Caco-2 (cell line): Measurements from ENCODE around the gene LRRC55. TPM values are rescaled to one million over a fixed set of nuclear protein-coding genes. Genes with fewer than 3 reads are reported as not detected.

Experiments
- BruUV-seq: library from RNA; stranded (reverse); fragments of 400-500 nt; replicated peaks from 2 replicates; lab custom pipeline; 2021; lab: Mats Ljungman, UMichigan
- CTCF ChIA-PET: fragments of 300-600 bp; sonication (Branson Sonifier 250); formaldehyde crosslinking; loops from one replicate; lab custom pipeline; 2022; ENCODE audit warnings: antibody characterized with exemption; lab: Charles Lee
- POLR2A ChIA-PET: fragments of 300-600 bp; sonication (Branson Sonifier 250); formaldehyde crosslinking; loops from one replicate; lab custom pipeline; 2022; ENCODE audit warnings: antibody characterized with exemption; lab: Charles Lee
- DNase-seq, 2 experiments: peaks; one replicate each; pipeline versions ENCODE4 v3.0.0 to v3.0.0-alpha.2; 2020 to 2022
- H3K27me3 ChIP-seq: replicated peaks from 2 replicates; pipeline ENCODE4 v1.6.0; 2011; ENCODE audit warnings: low read length; ENCODE audit not compliant: control insufficient read depth, insufficient read depth
- H3K36me3 ChIP-seq: 2 replicates; pipeline ENCODE4 v1.5.1; 2011; ENCODE audit warnings: low read length; ENCODE audit not compliant: control insufficient read depth, insufficient read depth
- H3K4me1 ChIP-seq: fragments of 250-450 bp; sonication (Bioruptor Pico); 2 replicates; pipeline ENCODE4 v1.5.1; 2020; ENCODE audit warnings: mild to moderate bottlenecking
- H3K4me3 ChIP-seq: 2 replicates; pipeline ENCODE4 v1.5.1; 2011; ENCODE audit warnings: low read depth, mild to moderate bottlenecking, control low read depth, low read length
- H3K9me3 ChIP-seq: fragments of 250-450 bp; sonication (Bioruptor Pico); 2 replicates; pipeline ENCODE4 v1.5.1; 2020; ENCODE audit warnings: mild to moderate bottlenecking, moderate library complexity
- H3K27ac Mint-ChIP-seq: one replicate; pipeline ENCODE4 v1.8.0; 2022; ENCODE audit warnings: mixed read lengths; ENCODE audit not compliant: unreplicated experiment
- H3K27me3 Mint-ChIP-seq: one replicate; pipeline ENCODE4 v1.8.0; 2022; ENCODE audit warnings: mixed read lengths; ENCODE audit not compliant: insufficient read depth, unreplicated experiment
- H3K36me3 Mint-ChIP-seq: one replicate; pipeline ENCODE4 v1.8.0; 2022; ENCODE audit warnings: mild to moderate bottlenecking, mixed read lengths; ENCODE audit not compliant: insufficient read depth, unreplicated experiment
- H3K4me1 Mint-ChIP-seq: one replicate; pipeline ENCODE4 v1.8.0; 2022; ENCODE audit warnings: low read depth, mixed read lengths; ENCODE audit not compliant: unreplicated experiment
- H3K4me3 Mint-ChIP-seq: one replicate; pipeline ENCODE4 v1.8.0; 2022; ENCODE audit warnings: mild to moderate bottlenecking, moderate library complexity, mixed read lengths; ENCODE audit not compliant: unreplicated experiment
- H3K9me3 Mint-ChIP-seq: one replicate; pipeline ENCODE4 v1.8.0; 2022; ENCODE audit warnings: mixed read lengths; ENCODE audit not compliant: unreplicated experiment
- CTCF ChIP-seq, 2 experiments: fragments of 200-600 bp in 1 of 2; IDR thresholded peaks; 1 replicate in 1 of 2; 2 replicates in 1 of 2; pipeline versions ENCODE4 v1.5.1 to v1.8.0; 2011 to 2022; ENCODE audit warnings: antibody characterized with exemption in 1 of 2, control low read depth in 1 of 2, inconsistent platforms in 1 of 2, low read depth in 1 of 2, low read length in 1 of 2, mild to moderate bottlenecking in 1 of 2, moderate library complexity in 1 of 2; ENCODE audit not compliant: insufficient read depth in 1 of 2, severe bottlenecking in 1 of 2, unreplicated experiment in 1 of 2
- intact Hi-C: fragments of 100-400 bp; cut with micrococcal nuclease; formaldehyde crosslinking; loops from one replicate; pipeline ENCODE4 v1.10.0; 2022; ENCODE audit not compliant: unreplicated experiment
- total RNA-seq: library from RNA; stranded (reverse); gene quantifications from 2 replicates; pipeline ENCODE4 v1.2.3, GENCODE V29; 2022

LRRC55 gene
- total RNA-seq, 1 experiment from 2014 or later: not detected

- Histone ChIP-seq H3K27me3 (peaks cover 2% of the 10 kb centered on the region; the same call in 1 of the 2 replicates), H3K4me3 (no peak overlapping the region), H3K4me1 (0 out of 2 replicates have a peak, but pooled peaks cover 6% of the 10 kb centered on the region), H3K36me3 (no peaks in the 10 kb centered on the region), H3K9me3 (no peaks in the 10 kb centered on the region)
- no peaks in the 10 kb centered on the region for H3K4me1 Mint-ChIP-seq
- H3K27me3 Mint-ChIP-seq: peaks cover 33% of the 10 kb centered on the region
- ChIA-PET POLR2A (no interaction called here), CTCF (no interaction called here)
- DNase-seq: no peak
- H3K9me3 Mint-ChIP-seq: no peaks in the 10 kb centered on the region
- intact Hi-C loops: no loop called here
- no peak for TF ChIP-seq CTCF (IDR thresholded peaks at IDR 0.05; ENCODE audit: insufficient read depth in 1 of 2, low read depth in 1 of 2, low read length in 1 of 2, severe bottlenecking in 1 of 2, unreplicated experiment in 1 of 2)
- no peak overlapping the region for H3K27ac Mint-ChIP-seq
- no peak overlapping the region for H3K4me3 Mint-ChIP-seq
- no TSS peak for BruUV-seq
- H3K36me3 Mint-ChIP-seq: no peaks in the 10 kb centered on the region
Observed at GRCh38 chr11:57153448-57153847, 28.3 kb upstream of the LRRC55 start.

- H3K36me3 Mint-ChIP-seq: no peaks in the 10 kb centered on the region
- no TSS peak for BruUV-seq
- no peaks in the 10 kb centered on the region for H3K4me1 Mint-ChIP-seq
- intact Hi-C loops: no loop called here
- ChIA-PET CTCF (no interaction called here), POLR2A (no interaction called here)
- no peak for DNase-seq
- Histone ChIP-seq H3K9me3 (no peaks in the 10 kb centered on the region), H3K27me3 (peaks cover under 1% of the 10 kb centered on the region; the same call in 1 of the 2 replicates), H3K36me3 (no peaks in the 10 kb centered on the region), H3K4me1 (0 out of 2 replicates have a peak, but pooled peaks cover 6% of the 10 kb centered on the region), H3K4me3 (no peak overlapping the region)
- peaks cover 32% of the 10 kb centered on the region for H3K27me3 Mint-ChIP-seq
- no peak overlapping the region for H3K27ac Mint-ChIP-seq
- no peak overlapping the region for H3K4me3 Mint-ChIP-seq
- H3K9me3 Mint-ChIP-seq: no peaks in the 10 kb centered on the region
- no peak for TF ChIP-seq CTCF (IDR thresholded peaks at IDR 0.05; ENCODE audit: insufficient read depth in 1 of 2, low read depth in 1 of 2, low read length in 1 of 2, severe bottlenecking in 1 of 2, unreplicated experiment in 1 of 2)
Observed at GRCh38 chr11:57154739-57155138, 27.0 kb upstream of the LRRC55 start.

GRCh38 chr11:57155400-57155799 is 26.4 kb upstream of the LRRC55 start:
- H3K4me3 Mint-ChIP-seq: no peak overlapping the region
- Histone ChIP-seq H3K4me3 (no peak overlapping the region), H3K4me1 (0 out of 2 replicates have a peak, but pooled peaks cover 6% of the 10 kb centered on the region), H3K36me3 (no peaks in the 10 kb centered on the region), H3K27me3 (no peaks in the 10 kb centered on the region), H3K9me3 (no peaks in the 10 kb centered on the region)
- H3K36me3 Mint-ChIP-seq: no peaks in the 10 kb centered on the region
- POLR2A ChIA-PET: no interaction called here
- CTCF ChIA-PET: no interaction called here
- no peak for DNase-seq
- H3K27ac Mint-ChIP-seq: no peak overlapping the region
- no TSS peak for BruUV-seq
- no peaks in the 10 kb centered on the region for H3K9me3 Mint-ChIP-seq
- H3K27me3 Mint-ChIP-seq: peaks cover 33% of the 10 kb centered on the region
- no peak for TF ChIP-seq CTCF (IDR thresholded peaks at IDR 0.05; ENCODE audit: insufficient read depth in 1 of 2, low read depth in 1 of 2, low read length in 1 of 2, severe bottlenecking in 1 of 2, unreplicated experiment in 1 of 2)
- intact Hi-C loops: no loop called here
- H3K4me1 Mint-ChIP-seq: no peaks in the 10 kb centered on the region
